Hepatocyte (in vitro differentiated cells): ENCODE measurements around the gene BSN.

Experiments
- EZH2 ChIP-seq: fragments of 200-600 bp; sonication (generic); IDR thresholded peaks from 2 replicates; pipeline ENCODE4 v1.6.1; 2016; ENCODE audit warnings: antibody characterized with exemption, mild to moderate bottlenecking, borderline replicate concordance
- EZH2phosphoT487 ChIP-seq: fragments of 200-600 bp; sonication (generic); IDR thresholded peaks from one replicate; pipeline ENCODE4 v1.6.1; 2018; ENCODE audit warnings: antibody characterized with exemption, mild to moderate bottlenecking, low read depth, moderate library complexity; ENCODE audit not compliant: unreplicated experiment, severe bottlenecking
- TF ChIP-seq, protein P1 (sequence below): fragments of 200-600 bp; sonication (generic); IDR thresholded peaks from 2 replicates; pipeline ENCODE4 v1.5.1; 2016; ENCODE audit warnings: antibody characterized with exemption, mild to moderate bottlenecking; ENCODE audit not compliant: poor library complexity

DNA sequence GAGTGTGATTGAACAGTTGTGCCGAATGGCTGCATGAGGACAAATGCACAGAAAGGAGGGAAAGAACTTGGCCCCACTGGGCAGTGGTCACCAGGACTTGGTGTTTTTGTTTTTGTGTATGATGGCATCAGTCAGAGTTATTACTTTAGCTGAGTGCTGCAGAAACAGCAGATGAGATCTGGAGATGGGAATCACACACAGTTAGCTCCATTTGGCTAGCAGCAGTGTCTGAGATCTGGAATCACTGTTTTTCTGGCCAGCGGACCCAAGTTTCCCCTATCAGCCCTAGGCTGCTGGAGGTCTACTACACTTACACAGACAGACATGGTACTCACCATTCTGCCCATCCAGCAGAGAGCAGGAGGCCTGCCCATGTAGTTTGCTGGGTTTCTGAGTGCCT is 74.0 kb downstream of the BSN start:
- no peak for TF ChIP-seq EZH2
- TF ChIP-seq, protein P1, sequence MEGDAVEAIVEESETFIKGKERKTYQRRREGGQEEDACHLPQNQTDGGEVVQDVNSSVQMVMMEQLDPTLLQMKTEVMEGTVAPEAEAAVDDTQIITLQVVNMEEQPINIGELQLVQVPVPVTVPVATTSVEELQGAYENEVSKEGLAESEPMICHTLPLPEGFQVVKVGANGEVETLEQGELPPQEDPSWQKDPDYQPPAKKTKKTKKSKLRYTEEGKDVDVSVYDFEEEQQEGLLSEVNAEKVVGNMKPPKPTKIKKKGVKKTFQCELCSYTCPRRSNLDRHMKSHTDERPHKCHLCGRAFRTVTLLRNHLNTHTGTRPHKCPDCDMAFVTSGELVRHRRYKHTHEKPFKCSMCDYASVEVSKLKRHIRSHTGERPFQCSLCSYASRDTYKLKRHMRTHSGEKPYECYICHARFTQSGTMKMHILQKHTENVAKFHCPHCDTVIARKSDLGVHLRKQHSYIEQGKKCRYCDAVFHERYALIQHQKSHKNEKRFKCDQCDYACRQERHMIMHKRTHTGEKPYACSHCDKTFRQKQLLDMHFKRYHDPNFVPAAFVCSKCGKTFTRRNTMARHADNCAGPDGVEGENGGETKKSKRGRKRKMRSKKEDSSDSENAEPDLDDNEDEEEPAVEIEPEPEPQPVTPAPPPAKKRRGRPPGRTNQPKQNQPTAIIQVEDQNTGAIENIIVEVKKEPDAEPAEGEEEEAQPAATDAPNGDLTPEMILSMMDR, result no peak
- no peak for TF ChIP-seq EZH2phosphoT487
